ENCODE data around the gene TSC2.

- TF ChIP-seq CTCF (IDR thresholded peaks at IDR 0.05) (no peak), POLR2A (IDR thresholded peaks at IDR 0.05) (no peak)
These were observed 32.2 kb downstream of the TSC2 start for GRCh38 chr16:2079991-2080390.
